Suprapubic skin (tissue), 4 donors: ENCODE data around the gene HAUS7.

ENCODE experiments used
- EP300 ChIP-seq: sonication (generic); formaldehyde crosslinking; IDR thresholded peaks from one replicate; pipeline ENCODE4 v1.6.1; 2017; ENCODE audit warnings: antibody characterized with exemption
- POLR2AphosphoS5 ChIP-seq, 3 donors: sonication (generic); formaldehyde crosslinking; IDR thresholded peaks; one replicate each; pipeline ENCODE4 v1.6.1; 2017; ENCODE audit warnings: antibody characterized with exemption in 3 of 3
- TF ChIP-seq, protein P1 (sequence below), 2 donors: fragments of 200-600 bp in 1 of 2; fragments of 450-650 bp in 1 of 2; sonication (generic) in 1 of 2; IDR thresholded peaks; one replicate each; pipeline ENCODE4 v1.5.1; 2016 to 2019; ENCODE audit warnings: antibody characterized with exemption in 2 of 2, mild to moderate bottlenecking in 1 of 2, moderate library complexity in 1 of 2

DNA sequence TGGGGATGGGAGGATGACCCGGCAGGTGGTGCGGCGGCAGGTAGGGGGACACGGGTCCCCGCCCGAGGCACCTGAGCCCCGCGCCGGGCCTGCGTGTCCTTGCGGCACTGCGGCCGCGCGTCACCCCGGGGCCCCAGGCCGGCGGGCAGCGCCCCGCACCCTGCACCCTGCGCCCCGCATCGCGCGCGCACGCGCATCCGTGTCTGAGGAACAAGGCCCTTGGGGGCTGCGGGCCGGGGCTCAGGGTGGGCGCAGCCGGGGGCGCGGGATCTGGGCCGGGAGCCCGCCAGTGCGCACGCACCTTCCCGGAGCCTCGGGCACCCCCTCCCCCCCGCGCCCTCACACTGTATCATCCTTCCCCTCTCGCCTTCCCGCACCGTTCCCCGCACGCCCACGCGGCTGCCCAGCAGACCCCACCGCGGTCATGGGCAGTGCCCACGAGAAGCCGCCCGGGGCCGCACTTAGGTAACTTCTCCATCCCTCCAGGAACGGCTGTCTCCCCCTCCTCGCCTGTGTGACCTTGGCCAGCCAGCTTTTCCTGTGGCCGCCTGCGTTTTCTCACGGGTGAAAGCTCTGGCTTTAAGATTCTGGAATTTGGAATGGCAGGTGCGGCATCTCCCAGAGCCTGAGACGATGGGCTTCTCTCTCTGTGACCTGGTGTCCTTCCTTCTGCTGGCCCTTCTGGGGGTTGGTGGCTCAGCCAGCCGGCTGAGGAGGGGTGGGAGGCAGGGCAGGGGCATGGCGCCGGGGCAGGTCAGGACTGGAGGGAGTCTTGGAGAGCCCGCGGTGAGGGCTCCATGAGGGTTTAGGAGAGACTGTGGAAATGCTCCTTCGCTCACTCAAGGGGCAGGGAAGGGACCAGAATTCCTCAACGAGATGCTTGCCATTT lies 47.8 kb upstream of the HAUS7 start:
- TF ChIP-seq POLR2AphosphoS5 (IDR thresholded peaks at IDR 0.05) = no peak
- TF ChIP-seq, protein P1, sequence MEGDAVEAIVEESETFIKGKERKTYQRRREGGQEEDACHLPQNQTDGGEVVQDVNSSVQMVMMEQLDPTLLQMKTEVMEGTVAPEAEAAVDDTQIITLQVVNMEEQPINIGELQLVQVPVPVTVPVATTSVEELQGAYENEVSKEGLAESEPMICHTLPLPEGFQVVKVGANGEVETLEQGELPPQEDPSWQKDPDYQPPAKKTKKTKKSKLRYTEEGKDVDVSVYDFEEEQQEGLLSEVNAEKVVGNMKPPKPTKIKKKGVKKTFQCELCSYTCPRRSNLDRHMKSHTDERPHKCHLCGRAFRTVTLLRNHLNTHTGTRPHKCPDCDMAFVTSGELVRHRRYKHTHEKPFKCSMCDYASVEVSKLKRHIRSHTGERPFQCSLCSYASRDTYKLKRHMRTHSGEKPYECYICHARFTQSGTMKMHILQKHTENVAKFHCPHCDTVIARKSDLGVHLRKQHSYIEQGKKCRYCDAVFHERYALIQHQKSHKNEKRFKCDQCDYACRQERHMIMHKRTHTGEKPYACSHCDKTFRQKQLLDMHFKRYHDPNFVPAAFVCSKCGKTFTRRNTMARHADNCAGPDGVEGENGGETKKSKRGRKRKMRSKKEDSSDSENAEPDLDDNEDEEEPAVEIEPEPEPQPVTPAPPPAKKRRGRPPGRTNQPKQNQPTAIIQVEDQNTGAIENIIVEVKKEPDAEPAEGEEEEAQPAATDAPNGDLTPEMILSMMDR (IDR thresholded peaks at IDR 0.05) = no peak
- no peak for TF ChIP-seq EP300
